Stimulated activated CD8-positive, alpha-beta memory T cell treated with anti-CD3 and anti-CD28 coated beads, Interleukin-4, amount 100 ng/mL, for 48 hours (primary cell): ENCODE measurements around the gene LSM12.

Experiments used
- DNase-seq: peaks from one replicate; pipeline ENCODE4 v3.0.0-alpha.2; 2020

The LSM12 gene

GRCh38 chr17:44095388-44095646, 28.8 kb upstream of the LSM12 start:
- no peak for DNase-seq

- no peak for DNase-seq
These were observed 28.4 kb upstream of the LSM12 start for GRCh38 chr17:44094701-44095387.

GRCh38 chr17:44093231-44093900, 26.9 kb upstream of the LSM12 start:
- no peak for DNase-seq

GRCh38 chr17:44092051-44092450, 25.6 kb upstream of the LSM12 start:
- DNase-seq = no peak

- DNase-seq = no peak
These were observed 24.9 kb upstream of the LSM12 start for GRCh38 chr17:44091200-44091997.

- DNase-seq = no peak
These were observed 21.8 kb upstream of the LSM12 start for GRCh38 chr17:44088254-44088653.

- no peak for DNase-seq
These were observed 20.8 kb upstream of the LSM12 start for GRCh38 chr17:44087319-44087718.

- DNase-seq = peak; percentile 63
These were observed 20.2 kb upstream of the LSM12 start for GRCh38 chr17:44086364-44087311.

GRCh38 chr17:44085908-44086307, 19.4 kb upstream of the LSM12 start:
- no peak for DNase-seq

GRCh38 chr17:44084921-44085320, 18.4 kb upstream of the LSM12 start:
- DNase-seq = no peak

- peak; percentile 73 for DNase-seq
These were observed 17.7 kb upstream of the LSM12 start for GRCh38 chr17:44084131-44084538.

GRCh38 chr17:44083250-44083849, 16.9 kb upstream of the LSM12 start:
- DNase-seq = no peak

GRCh38 chr17:44082256-44082927, 15.9 kb upstream of the LSM12 start:
- DNase-seq = no peak

- no peak for DNase-seq
These were observed 15.2 kb upstream of the LSM12 start for GRCh38 chr17:44081681-44082080.

- DNase-seq = no peak
These were observed 13.7 kb upstream of the LSM12 start for GRCh38 chr17:44079877-44080821.

- no peak for DNase-seq
These were observed 11.9 kb upstream of the LSM12 start for GRCh38 chr17:44078412-44078811.

GRCh38 chr17:44077595-44077909, 11.1 kb upstream of the LSM12 start:
- no peak for DNase-seq

- no peak for DNase-seq
These were observed 10.5 kb upstream of the LSM12 start for GRCh38 chr17:44076716-44077594.

GRCh38 chr17:44075598-44076293, 9.3 kb upstream of the LSM12 start:
- DNase-seq = no peak
